IPS-15b (cell line): ENCODE data around the gene AQP12A.
"Not testable (repeated sequence)": the region's sequence is repeated elsewhere in the genome, so short reads cannot be mapped to it uniquely, and the experiment has no call there.

Experiments
- H3K27me3 ChIP-seq: one replicate; pipeline ENCODE4 v1.6.1; 2013; ENCODE audit warnings: low read length; ENCODE audit not compliant: control insufficient read depth, insufficient read depth
- H3K36me3 ChIP-seq: one replicate; pipeline ENCODE4 v1.6.1; 2013; ENCODE audit warnings: low read length; ENCODE audit not compliant: control insufficient read depth, insufficient read depth
- H3K4me1 ChIP-seq: one replicate; pipeline ENCODE4 v1.6.1; 2013; ENCODE audit warnings: mild to moderate bottlenecking, low read length; ENCODE audit not compliant: control insufficient read depth, insufficient read depth
- H3K4me3 ChIP-seq: one replicate; pipeline ENCODE4 v1.5.1; 2013; ENCODE audit warnings: low read depth, low read length
- H3K9ac ChIP-seq: one replicate; pipeline ENCODE4 v1.6.1; 2013; ENCODE audit warnings: low read depth, mild to moderate bottlenecking, low read length
- H3K9me3 ChIP-seq: one replicate; pipeline ENCODE4 v1.6.1; 2013; ENCODE audit warnings: mild to moderate bottlenecking, low read length; ENCODE audit not compliant: control insufficient read depth, insufficient read depth

AQP12A gene

GRCh38 chr2:240683980-240684728 is 7.5 kb upstream of the AQP12A start:
- not testable (repeated sequence) for H3K27me3 ChIP-seq, H3K9ac ChIP-seq, H3K9me3 ChIP-seq, H3K4me1 ChIP-seq, H3K36me3 ChIP-seq, H3K4me3 ChIP-seq

GRCh38 chr2:240685771-240686371 is 5.8 kb upstream of the AQP12A start:
- H3K4me1 ChIP-seq: no peaks in the 10 kb centered on the region
- no peaks in the 10 kb centered on the region for H3K9me3 ChIP-seq
- H3K27me3 ChIP-seq: no peaks in the 10 kb centered on the region
- H3K36me3 ChIP-seq: no peaks in the 10 kb centered on the region
- no peak overlapping the region for H3K4me3 ChIP-seq
- no peak overlapping the region for H3K9ac ChIP-seq

- Histone ChIP-seq H3K4me1 (no peaks in the 10 kb centered on the region), H3K4me3 (no peak overlapping the region), H3K27me3 (no peaks in the 10 kb centered on the region), H3K36me3 (no peaks in the 10 kb centered on the region), H3K9ac (no peak overlapping the region), H3K9me3 (no peaks in the 10 kb centered on the region)
These were observed 5.2 kb upstream of the AQP12A start for GRCh38 chr2:240686460-240686859.

GRCh38 chr2:240687045-240687740 is 4.5 kb upstream of the AQP12A start:
- Histone ChIP-seq H3K9ac (no peak overlapping the region), H3K4me3 (no peak overlapping the region), H3K4me1 (no peaks in the 10 kb centered on the region), H3K27me3 (no peaks in the 10 kb centered on the region), H3K36me3 (no peaks in the 10 kb centered on the region), H3K9me3 (no peaks in the 10 kb centered on the region)

GRCh38 chr2:240687741-240688552 is 3.7 kb upstream of the AQP12A start:
- Histone ChIP-seq H3K9me3 (no peaks in the 10 kb centered on the region), H3K4me1 (no peaks in the 10 kb centered on the region), H3K36me3 (no peaks in the 10 kb centered on the region), H3K9ac (no peak overlapping the region), H3K4me3 (no peak overlapping the region), H3K27me3 (no peaks in the 10 kb centered on the region)

GRCh38 chr2:240688553-240688919 is 3.1 kb upstream of the AQP12A start:
- Histone ChIP-seq H3K36me3 (no peaks in the 10 kb centered on the region), H3K4me3 (no peak overlapping the region), H3K4me1 (no peaks in the 10 kb centered on the region), H3K27me3 (no peaks in the 10 kb centered on the region), H3K9me3 (no peaks in the 10 kb centered on the region), H3K9ac (no peak overlapping the region)

- H3K27me3 ChIP-seq: no peaks in the 10 kb centered on the region
- no peaks in the 10 kb centered on the region for H3K9me3 ChIP-seq
- no peaks in the 10 kb centered on the region for H3K4me1 ChIP-seq
- H3K36me3 ChIP-seq: no peaks in the 10 kb centered on the region
- H3K4me3 ChIP-seq: no peak overlapping the region
- no peak overlapping the region for H3K9ac ChIP-seq
These were observed 1.7 kb upstream of the AQP12A start for GRCh38 chr2:240689975-240690374.

GRCh38 chr2:240690421-240691074 is 1.1 kb upstream of the AQP12A start:
- H3K36me3 ChIP-seq, H3K9ac ChIP-seq, H3K9me3 ChIP-seq, H3K4me3 ChIP-seq, H3K27me3 ChIP-seq, H3K4me1 ChIP-seq: not testable (repeated sequence)

GRCh38 chr2:240691075-240691427 is 615 bp upstream of the AQP12A start:
- H3K27me3 ChIP-seq, H3K4me3 ChIP-seq, H3K36me3 ChIP-seq, H3K4me1 ChIP-seq, H3K9ac ChIP-seq, H3K9me3 ChIP-seq: not testable (repeated sequence)

GRCh38 chr2:240692583-240693561 is 1.2 kb downstream of the AQP12A start:
- not testable (repeated sequence) for H3K4me3 ChIP-seq, H3K4me1 ChIP-seq, H3K9ac ChIP-seq, H3K27me3 ChIP-seq, H3K9me3 ChIP-seq, H3K36me3 ChIP-seq
